Mammary epithelial cell (primary cell): ENCODE results near the gene CBX1.

Experiments
- EZH2 ChIP-seq: IDR thresholded peaks from 2 replicates; pipeline ENCODE4 v1.6.1; 2012; ENCODE audit warnings: low read length, inconsistent platforms, borderline replicate concordance
- TF ChIP-seq, protein P1 (sequence below), 2 donors: IDR thresholded peaks in 1 of 2; conservative IDR thresholded peaks in 1 of 2; 2 replicates each; pipeline ENCODE4 v1.5.1; 2011 to 2012; ENCODE audit warnings: inconsistent platforms in 2 of 2, low read length in 2 of 2, mild to moderate bottlenecking in 2 of 2, control low read depth in 1 of 2, low read depth in 1 of 2; ENCODE audit not compliant: insufficient read depth in 1 of 2; ENCODE audit errors: extremely low read depth in 1 of 2

DNA sequence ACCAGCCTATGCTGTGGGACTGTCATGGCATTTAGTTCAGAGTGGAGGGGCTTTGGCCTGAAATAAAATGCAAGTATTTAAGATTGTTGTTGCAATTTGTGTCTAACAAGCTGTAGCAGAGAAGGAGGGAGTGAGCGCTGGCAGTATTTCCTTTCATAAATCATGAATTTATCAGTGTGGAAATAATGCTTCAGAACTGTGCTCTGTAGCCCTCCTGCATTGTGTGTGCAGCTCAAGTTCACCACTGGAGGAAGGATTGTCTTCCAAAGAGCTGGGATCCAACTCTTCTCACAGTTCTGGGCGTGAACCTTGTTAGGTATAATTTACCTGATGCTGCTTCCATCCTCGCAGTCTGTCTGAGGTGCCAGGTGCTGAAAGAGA is 21.4 kb upstream of the CBX1 start:
- TF ChIP-seq, protein P1, sequence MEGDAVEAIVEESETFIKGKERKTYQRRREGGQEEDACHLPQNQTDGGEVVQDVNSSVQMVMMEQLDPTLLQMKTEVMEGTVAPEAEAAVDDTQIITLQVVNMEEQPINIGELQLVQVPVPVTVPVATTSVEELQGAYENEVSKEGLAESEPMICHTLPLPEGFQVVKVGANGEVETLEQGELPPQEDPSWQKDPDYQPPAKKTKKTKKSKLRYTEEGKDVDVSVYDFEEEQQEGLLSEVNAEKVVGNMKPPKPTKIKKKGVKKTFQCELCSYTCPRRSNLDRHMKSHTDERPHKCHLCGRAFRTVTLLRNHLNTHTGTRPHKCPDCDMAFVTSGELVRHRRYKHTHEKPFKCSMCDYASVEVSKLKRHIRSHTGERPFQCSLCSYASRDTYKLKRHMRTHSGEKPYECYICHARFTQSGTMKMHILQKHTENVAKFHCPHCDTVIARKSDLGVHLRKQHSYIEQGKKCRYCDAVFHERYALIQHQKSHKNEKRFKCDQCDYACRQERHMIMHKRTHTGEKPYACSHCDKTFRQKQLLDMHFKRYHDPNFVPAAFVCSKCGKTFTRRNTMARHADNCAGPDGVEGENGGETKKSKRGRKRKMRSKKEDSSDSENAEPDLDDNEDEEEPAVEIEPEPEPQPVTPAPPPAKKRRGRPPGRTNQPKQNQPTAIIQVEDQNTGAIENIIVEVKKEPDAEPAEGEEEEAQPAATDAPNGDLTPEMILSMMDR (conservative IDR thresholded peaks at IDR 0.05 in 1 of 2, IDR thresholded peaks at IDR 0.05 in 1 of 2; ENCODE audit: extremely low read depth in 1 of 2, insufficient read depth in 1 of 2, low read depth in 1 of 2, low read length in 2 of 2): no peak
- TF ChIP-seq EZH2: no peak
